Psoas muscle (tissue), 8 donors: ENCODE results near the gene LSM14A. TPM values are rescaled to one million over a fixed set of nuclear protein-coding genes. Genes with fewer than 3 reads are reported as not detected.

Source experiments
- ATAC-seq, 4 donors: fragments of 200-7000 bp; cut with Tn5 transposase; one replicate each; pipeline ENCODE4 v1.9.1; 2020; ENCODE audit warnings: moderate library complexity in 3 of 4, mild to moderate bottlenecking in 2 of 4
- DNase-seq, 2 donors: peaks; one replicate each; pipeline ENCODE4 v3.0.0-alpha.2; 2020
- H3K27ac ChIP-seq: fragments of 200-600 bp; one replicate; pipeline ENCODE4 v1.8.0; 2022
- H3K27me3 ChIP-seq, 3 donors: fragments of 200-600 bp in 1 of 3; one replicate each; pipeline versions ENCODE4 v1.6.1 to v1.8.0; 2013 to 2022; ENCODE audit warnings: low read length in 2 of 3, mild to moderate bottlenecking in 2 of 3, moderate library complexity in 1 of 3; ENCODE audit not compliant: insufficient read depth in 3 of 3
- H3K36me3 ChIP-seq, 2 donors: fragments of 200-600 bp in 1 of 2; one replicate each; pipeline versions ENCODE4 v1.6.1 to v1.8.0; 2013 to 2022; ENCODE audit warnings: low read depth in 1 of 2, mild to moderate bottlenecking in 1 of 2, moderate library complexity in 1 of 2; ENCODE audit not compliant: insufficient read depth in 1 of 2
- H3K4me1 ChIP-seq: fragments of 200-600 bp; one replicate; pipeline ENCODE4 v1.8.0; 2022
- H3K4me3 ChIP-seq: fragments of 200-600 bp; one replicate; pipeline ENCODE4 v1.8.0; 2022; ENCODE audit warnings: mild to moderate bottlenecking
- H3K9me3 ChIP-seq: fragments of 200-600 bp; one replicate; pipeline ENCODE4 v1.8.0; 2022
- WGBS, 3 donors: extraction: QIAGEN DNeasy Blood & Tissue Kit; methylation state at CpG; one replicate each; pipeline versions ENCODE4 v1.1.6 to v1.1.7; 2013; 5-methylcytosine and 5-hydroxymethylcytosine counted together
- intact Hi-C, 2 donors: fragments of 100-400 bp; cut with DNase I; formaldehyde crosslinking; loops; one replicate each; pipeline versions ENCODE4 v1.11.0 to v1.14.2; 2022
- polyA plus RNA-seq, 3 donors: library from polyadenylated mRNA; stranded (reverse); fragments of 200-250 nt; gene quantifications; one replicate each; pipeline ENCODE4 v1.2.3, GENCODE V29; 2013
- total RNA-seq, 4 donors: library from RNA; stranded (reverse); fragmentation: NEBNext Ultra II Directional in 2 of 4; extraction: Animal tissue kit (Norgen Biotek cat#: 25700) in 2 of 4; gene quantifications; one replicate each; pipeline versions ENCODE4 v1.2.1 to v1.2.4, GENCODE V29; 2021 to 2023
- TF ChIP-seq, protein P1 (sequence below): fragments of 200-600 bp; IDR thresholded peaks from one replicate; pipeline ENCODE4 v1.8.0; 2022; ENCODE audit warnings: antibody characterized with exemption
- donor health status: healthy with polysubstance abuse.
- donor health status: DM: no; HTN: no; CAD: no; lungs with moderate emphysema.
- donor health status: Bipolar disorder and iron deficiency.
- donor health status: healthy.
- donor health status: DM: yes; HTN: yes; CAD: no.
- donor health status: DM: no; HTN: no; CAD: no.
- donor health status: DM: no; HTN: no; CAD: no.
- donor health status: DM: yes; HTN: yes; CAD: no.

LSM14A gene
- total and polyA plus RNA-seq, 7 donors = 65.0 to 155 (median 87.5) TPM

DNA sequence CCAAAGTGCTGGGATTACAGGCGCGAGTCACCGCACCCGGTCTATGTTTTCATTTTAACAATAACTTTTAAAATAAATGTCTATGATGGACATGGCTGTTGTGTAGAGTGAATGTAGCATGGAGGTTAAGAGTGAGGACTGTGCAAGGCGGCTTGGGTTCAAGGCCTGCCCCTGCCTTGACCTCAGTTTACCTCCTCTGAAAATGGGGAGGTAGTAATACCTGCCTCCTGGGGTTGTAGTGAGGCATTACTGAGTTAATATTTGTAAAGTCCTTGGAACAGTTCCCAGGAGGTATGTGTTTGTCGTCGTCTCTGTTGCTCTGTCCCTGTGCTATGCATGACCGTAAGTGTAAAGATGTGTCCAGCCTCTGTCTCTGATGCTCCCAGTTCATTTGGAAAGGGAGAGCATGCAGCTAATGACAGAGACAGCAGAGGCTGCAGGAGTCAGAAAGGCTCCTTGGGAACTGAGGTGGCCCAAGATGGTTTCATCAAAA, 91.5 kb downstream of the LSM14A start:
- intact Hi-C loops = no loop called here

DNA sequence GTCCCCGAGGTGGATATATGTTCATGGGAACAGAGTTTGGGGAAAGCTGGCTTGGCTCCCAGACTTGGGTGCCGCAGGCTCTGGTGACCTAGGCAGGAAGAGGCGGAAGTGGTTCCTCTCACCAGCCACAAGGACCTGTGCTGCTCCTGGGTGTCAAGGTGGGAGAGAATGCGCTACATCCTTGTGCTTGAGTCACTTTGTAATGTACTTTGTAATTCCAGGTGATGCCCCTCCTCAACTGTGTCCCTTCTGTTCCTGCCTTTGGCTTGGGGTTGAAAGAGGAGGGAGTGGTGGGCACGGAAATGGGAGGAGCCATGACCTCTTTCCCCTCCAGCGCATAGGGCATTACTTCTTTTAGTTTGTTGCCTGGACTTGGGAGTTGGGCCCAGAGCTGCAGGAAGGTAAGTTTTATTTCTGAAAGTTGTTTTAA, 92.9 kb downstream of the LSM14A start:
- H3K36me3 ChIP-seq = no peaks in the 10 kb centered on the region
- 57 to 63% (median 59%) methylated on average over 6 of the region's 6 CpGs for WGBS, 3 donors
- peak in 2 of 4 donors; percentile 20 to 24 for ATAC-seq
- H3K27ac ChIP-seq = peak overlapping the region; percentile 39
- no peak for DNase-seq
- TF ChIP-seq, protein P1, sequence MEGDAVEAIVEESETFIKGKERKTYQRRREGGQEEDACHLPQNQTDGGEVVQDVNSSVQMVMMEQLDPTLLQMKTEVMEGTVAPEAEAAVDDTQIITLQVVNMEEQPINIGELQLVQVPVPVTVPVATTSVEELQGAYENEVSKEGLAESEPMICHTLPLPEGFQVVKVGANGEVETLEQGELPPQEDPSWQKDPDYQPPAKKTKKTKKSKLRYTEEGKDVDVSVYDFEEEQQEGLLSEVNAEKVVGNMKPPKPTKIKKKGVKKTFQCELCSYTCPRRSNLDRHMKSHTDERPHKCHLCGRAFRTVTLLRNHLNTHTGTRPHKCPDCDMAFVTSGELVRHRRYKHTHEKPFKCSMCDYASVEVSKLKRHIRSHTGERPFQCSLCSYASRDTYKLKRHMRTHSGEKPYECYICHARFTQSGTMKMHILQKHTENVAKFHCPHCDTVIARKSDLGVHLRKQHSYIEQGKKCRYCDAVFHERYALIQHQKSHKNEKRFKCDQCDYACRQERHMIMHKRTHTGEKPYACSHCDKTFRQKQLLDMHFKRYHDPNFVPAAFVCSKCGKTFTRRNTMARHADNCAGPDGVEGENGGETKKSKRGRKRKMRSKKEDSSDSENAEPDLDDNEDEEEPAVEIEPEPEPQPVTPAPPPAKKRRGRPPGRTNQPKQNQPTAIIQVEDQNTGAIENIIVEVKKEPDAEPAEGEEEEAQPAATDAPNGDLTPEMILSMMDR = no peak
- intact Hi-C loops = loop anchor here in 1 of 2 donors (5.0 kb wide), 1 partner anchor 42 kb away; no protein-coding TSS in a partner anchor
- H3K27me3 ChIP-seq = no peaks in the 10 kb centered on the region
- peak overlapping the region; percentile 48 for H3K4me3 ChIP-seq
- no peaks in the 10 kb centered on the region for H3K9me3 ChIP-seq
- peaks cover 48% of the 10 kb centered on the region for H3K4me1 ChIP-seq

More for the DNA sequence above, 91.5 kb downstream of the LSM14A start:
- Histone ChIP-seq H3K36me3 (no peaks in the 10 kb centered on the region), H3K27ac (no peak overlapping the region), H3K9me3 (no peaks in the 10 kb centered on the region), H3K27me3 (no peaks in the 10 kb centered on the region), H3K4me3 (no peak overlapping the region), H3K4me1 (peaks cover 55% of the 10 kb centered on the region)
- TF ChIP-seq, protein P1 = no peak
- DNase-seq (no peak), ATAC-seq (no peak)
- 78 to 79% (median 78%) methylated on average over 8 of the region's 8 CpGs for WGBS, 3 donors

DNA sequence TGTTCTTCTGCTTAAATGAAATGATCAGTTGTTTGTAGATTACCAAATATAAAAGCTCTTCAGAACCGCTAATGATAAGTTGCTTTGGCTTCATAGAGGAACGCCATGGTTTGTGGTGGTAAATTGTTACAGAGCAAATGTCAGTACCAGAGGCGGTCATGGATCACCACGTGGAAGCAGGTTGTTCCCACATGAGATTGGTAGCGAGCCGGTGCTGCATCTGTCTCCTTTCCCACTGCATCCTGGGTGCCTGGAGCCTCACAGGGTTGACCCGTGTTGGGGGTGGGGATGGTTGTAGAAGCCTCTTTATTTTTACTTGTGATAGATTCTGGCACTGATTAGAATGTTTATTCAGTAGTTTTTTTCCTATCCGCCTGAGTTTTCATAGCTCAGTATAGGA, 96.8 kb downstream of the LSM14A start:
- DNase-seq (no peak), ATAC-seq (no peak)
- H3K4me3 ChIP-seq = peak overlapping the region; percentile 6
- TF ChIP-seq, protein P1 = no peak
- 65 to 66% (median 66%) methylated on average over 8 of the region's 8 CpGs for WGBS, 3 donors
- H3K36me3 ChIP-seq = no peaks in the 10 kb centered on the region
- intact Hi-C loops = loop anchor here in 1 of 2 donors (5.0 kb wide), 1 partner anchor 38 kb away; no protein-coding TSS in a partner anchor
- peak overlapping the region; percentile 71 for H3K27ac ChIP-seq
- H3K9me3 ChIP-seq = no peaks in the 10 kb centered on the region
- H3K4me1 ChIP-seq = peaks cover 63% of the 10 kb centered on the region
- no peaks in the 10 kb centered on the region for H3K27me3 ChIP-seq

DNA sequence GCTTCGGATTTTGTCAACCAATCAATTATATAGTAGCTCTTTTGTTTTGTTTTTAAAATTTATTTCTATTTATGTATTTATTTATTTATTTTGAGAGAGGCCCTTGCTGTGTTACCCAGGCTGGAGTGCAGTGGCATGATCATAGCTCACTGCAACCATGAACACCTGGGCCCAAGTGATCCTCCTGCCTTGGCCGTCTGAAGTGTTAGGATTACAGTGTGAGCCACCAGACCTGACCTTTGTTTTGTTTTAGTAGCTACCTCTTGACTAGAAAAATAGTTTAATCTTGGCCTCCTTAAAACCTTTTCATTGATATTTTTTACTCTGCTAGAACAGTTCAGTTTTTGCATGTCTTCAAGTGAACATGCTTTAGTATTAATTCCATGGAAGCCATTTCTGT, 97.2 kb downstream of the LSM14A start:
- WGBS, 3 donors = 39 to 51% (median 51%) methylated on average over 2 of the region's 2 CpGs
- intact Hi-C loops = loop anchor here in 1 of 2 donors (5.0 kb wide), 1 partner anchor 38 kb away; no protein-coding TSS in a partner anchor
- no peak for DNase-seq
- TF ChIP-seq, protein P1 = no peak
- Histone ChIP-seq H3K27me3 (no peaks in the 10 kb centered on the region), H3K27ac (peak overlapping the region; percentile 71), H3K36me3 (no peaks in the 10 kb centered on the region), H3K4me1 (peaks cover 63% of the 10 kb centered on the region), H3K9me3 (no peaks in the 10 kb centered on the region), H3K4me3 (peak overlapping the region; percentile 6)
- no peak for ATAC-seq
